Measurements from ENCODE around the gene TBXAS1.

TBXAS1 gene

GRCh38 chr7:139950881-139951525 is 121.9 kb downstream of the TBXAS1 start:
- no peak for DNase-seq

DNA sequence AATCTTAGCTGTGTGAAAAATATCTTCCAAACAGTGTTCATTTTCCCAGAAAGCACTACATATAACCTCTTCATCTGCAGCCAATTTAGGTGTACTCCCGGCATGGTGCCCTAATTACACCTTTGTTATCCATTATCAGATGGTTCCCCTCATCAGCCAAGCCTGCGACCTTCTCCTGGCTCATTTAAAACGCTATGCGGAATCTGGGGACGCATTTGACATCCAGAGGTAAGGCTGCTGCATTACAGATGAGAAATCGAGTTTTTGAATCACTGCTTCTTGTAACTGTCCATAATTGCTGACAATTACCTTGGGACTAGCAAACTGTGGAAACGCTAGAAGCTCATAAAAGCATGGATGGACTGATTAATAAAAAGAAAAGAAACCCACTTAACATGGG is 124.2 kb downstream of the TBXAS1 start:
- no peak for DNase-seq

DNA sequence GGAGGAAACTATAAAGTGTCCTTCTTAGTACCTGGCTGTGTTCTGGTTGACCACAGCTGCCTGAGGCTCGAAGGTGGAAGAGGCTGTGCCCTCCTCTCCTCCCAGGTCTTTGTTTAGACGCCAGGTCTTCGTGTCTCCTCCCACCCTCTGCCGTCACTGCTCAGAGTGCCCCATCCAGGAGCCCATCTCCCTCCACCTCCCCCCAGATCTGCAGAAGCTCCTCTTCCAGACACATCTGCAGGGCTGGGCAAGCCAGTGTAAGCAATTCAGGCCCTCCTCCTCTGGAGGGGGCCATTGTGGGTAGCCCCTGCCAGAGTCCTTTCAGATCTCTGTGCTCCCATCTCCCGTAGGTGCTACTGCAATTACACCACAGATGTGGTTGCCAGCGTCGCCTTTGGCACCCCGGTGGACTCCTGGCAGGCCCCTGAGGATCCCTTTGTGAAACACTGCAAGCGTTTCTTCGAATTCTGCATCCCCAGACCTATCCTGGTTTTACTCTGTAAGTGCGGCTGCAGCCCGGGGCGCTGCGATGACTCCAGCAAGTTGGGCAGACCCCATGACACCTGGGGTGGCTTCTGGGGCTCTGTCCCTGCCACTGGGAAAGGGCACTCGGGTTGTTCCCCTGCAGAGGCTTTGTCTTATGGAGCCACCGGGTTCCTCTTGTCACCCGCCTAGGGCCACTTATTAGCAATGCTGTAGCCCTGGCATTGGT is 126.2 kb downstream of the TBXAS1 start:
- no peak for DNase-seq

GRCh38 chr7:139958599-139959284 is 129.7 kb downstream of the TBXAS1 start:
- no peak for DNase-seq

DNA sequence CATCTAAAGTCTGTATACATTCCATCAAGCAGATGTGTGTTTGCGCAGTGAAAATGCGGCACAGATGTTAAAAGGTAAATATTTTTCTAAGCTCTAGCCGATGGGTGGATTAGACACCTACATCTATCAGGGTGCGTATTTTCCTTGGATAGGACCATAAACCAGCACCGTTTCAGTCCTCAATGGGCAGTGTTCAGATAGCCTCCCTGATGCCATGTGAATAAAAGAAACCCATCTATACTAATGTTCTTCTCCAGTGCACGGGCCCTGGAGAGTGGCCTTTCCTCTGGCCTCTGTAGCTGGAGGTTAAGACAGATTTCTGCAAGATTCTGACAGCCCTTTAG is 130.2 kb downstream of the TBXAS1 start:
- no peak for DNase-seq

GRCh38 chr7:139959718-139960117 is 130.7 kb downstream of the TBXAS1 start:
- no peak for DNase-seq

DNA sequence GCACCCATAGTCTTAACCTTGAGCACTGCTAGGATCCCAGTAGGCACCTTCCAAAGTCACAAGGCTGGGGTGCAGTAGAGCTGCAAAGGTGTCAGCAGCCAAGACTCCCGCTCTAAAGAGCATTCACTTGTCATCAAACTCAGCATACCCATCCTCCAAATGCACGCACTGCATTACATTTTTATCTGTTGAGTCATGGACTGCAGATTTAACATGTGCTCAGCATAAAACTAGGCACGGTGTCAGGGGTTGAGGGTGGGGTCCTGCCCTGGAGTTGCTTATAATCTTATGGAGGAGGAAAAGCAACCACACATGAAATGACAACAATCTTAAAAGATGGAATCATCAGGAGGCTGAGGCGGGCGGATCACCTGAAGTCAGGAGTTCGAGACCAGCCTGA is 131.1 kb downstream of the TBXAS1 start:
- no peak for DNase-seq

- DNase-seq: no peak
These were observed 137.0 kb downstream of the TBXAS1 start for GRCh38 chr7:139965942-139966628.

- no peak for DNase-seq
These were observed 137.9 kb downstream of the TBXAS1 start for GRCh38 chr7:139966949-139967348.

DNA sequence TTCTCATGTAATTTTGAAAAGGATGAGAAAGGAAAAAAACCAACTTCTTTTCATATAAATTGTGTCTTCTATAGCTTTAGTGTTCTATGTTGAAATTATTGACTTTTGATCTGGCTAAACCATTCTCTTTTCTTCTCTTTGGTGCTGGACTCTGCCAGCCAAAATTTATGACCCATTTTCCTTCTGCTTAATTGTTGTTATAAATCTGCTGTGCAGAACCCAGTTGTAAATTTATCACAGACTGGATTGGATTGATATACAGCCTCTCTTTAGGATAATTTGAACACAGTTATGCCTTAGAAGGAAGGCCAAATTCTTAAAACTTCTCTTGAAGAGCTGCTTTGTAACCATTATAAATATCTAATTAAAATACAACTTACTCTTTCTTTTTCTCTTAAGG is 139.9 kb downstream of the TBXAS1 start:
- DNase-seq: no peak

GRCh38 chr7:139972029-139972428 is 143.0 kb downstream of the TBXAS1 start:
- DNase-seq: no peak

DNA sequence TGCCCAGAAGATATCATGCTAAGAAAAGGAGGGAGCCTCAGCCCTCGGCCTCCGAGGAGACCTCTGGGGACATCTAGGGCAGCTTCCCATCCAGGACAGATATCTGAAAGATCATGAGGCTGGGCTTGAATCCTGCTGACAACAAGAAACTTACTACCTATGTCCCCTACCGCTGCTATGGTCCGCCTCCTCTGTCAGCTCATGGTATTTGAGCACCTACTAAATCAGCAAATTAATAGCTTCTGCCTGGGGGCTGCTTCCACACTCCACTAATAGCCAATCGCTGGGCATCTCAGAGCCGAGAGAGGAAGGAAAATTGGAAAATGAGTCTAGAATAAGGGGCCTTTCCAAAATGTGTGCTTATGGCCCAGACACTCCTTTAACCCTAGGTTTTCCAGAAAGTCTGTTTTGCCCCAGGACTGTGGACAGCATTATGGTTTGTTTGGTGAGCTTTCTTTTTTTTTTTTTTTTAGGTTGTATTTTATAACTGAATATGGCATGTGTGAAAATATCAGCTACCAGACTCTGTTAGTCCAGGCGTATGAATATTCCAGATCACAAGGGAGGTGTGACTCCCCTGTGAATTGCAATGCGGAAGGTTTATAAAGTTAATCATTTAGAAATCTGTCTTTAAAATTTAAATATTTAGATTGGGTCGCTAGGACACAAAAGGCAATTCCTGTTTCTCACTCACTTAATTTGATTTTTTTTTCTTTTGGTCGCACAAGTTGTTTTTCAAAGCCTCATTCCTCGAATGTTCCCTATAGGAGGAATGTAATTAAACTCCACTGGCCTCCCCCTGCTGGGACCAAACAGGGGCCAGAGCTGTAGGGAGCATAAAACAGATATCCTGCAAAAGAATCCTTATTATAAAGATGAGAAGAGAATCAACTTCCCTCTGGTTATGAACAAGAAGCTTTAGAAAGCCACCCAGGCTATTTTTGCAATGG is 144.3 kb downstream of the TBXAS1 start:
- DNase-seq: no peak

GRCh38 chr7:139974179-139974811 is 145.2 kb downstream of the TBXAS1 start:
- no peak for DNase-seq

GRCh38 chr7:139976055-139976837 is 147.2 kb downstream of the TBXAS1 start:
- no peak for DNase-seq

DNA sequence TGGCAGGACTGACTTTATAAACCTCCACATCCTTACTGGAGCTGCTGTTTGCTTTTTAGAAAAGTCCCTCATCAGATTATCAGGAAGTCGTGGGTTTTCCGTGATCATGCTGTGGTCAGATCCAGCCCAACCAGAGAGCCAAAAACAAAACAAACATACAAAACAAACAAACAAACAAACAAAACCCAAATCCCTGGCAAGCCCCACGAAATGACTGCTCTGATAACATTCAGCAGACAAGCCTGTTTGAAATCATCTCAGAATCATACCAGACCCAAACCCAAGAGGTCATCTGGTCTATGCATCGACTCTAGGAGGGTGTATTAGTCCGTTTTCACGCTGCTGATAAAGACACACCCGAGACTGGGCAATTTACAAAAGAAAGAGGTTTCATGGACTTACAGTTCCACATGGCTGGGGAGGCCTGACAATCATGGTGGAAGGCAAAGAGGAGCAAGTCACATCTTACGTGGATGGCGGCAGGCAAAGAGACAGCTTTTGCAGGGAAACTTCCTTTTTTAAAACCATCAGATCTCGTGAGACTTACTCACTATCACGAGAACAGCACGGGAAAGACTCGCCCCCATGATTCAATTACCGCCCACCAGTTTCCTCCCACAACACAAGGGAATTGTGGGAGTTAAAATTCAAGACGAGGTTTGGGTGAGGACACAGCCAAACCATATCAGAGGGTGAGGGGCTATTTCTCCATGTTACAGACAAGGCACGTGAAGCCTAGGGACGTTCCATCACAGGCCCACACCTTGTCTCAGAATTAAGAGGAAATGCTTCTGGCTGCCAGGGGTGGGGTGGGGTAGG is 148.0 kb downstream of the TBXAS1 start:
- no peak for DNase-seq

- DNase-seq: no peak
These were observed 152.4 kb downstream of the TBXAS1 start for GRCh38 chr7:139981511-139981895.

GRCh38 chr7:139982927-139983920 is 154.2 kb downstream of the TBXAS1 start:
- DNase-seq: no peak

GRCh38 chr7:139984642-139985539 is 155.8 kb downstream of the TBXAS1 start:
- no peak for DNase-seq
